Esophagus muscularis mucosa (tissue), 3 donors: ENCODE data around the gene PHACTR3.

Experiments used
- POLR2A ChIP-seq: fragments of 450-650 bp; IDR thresholded peaks from one replicate; pipeline ENCODE4 v1.6.1; 2017; ENCODE audit warnings: antibody characterized with exemption, moderate library complexity, mild to moderate bottlenecking, low read depth
- POLR2AphosphoS5 ChIP-seq, 2 donors: sonication (generic); formaldehyde crosslinking; IDR thresholded peaks; one replicate each; pipeline ENCODE4 v1.6.1; 2017; ENCODE audit warnings: antibody characterized with exemption in 2 of 2
- TF ChIP-seq, protein P1 (sequence below), 3 experiments: fragments of 200-600 bp in 2 of 3; fragments of 450-650 bp in 1 of 3; sonication (generic) in 2 of 3; IDR thresholded peaks; one replicate each; pipeline ENCODE4 v1.5.1; 2017 to 2019; ENCODE audit warnings: antibody characterized with exemption in 3 of 3, mild to moderate bottlenecking in 2 of 3, moderate library complexity in 1 of 3

DNA sequence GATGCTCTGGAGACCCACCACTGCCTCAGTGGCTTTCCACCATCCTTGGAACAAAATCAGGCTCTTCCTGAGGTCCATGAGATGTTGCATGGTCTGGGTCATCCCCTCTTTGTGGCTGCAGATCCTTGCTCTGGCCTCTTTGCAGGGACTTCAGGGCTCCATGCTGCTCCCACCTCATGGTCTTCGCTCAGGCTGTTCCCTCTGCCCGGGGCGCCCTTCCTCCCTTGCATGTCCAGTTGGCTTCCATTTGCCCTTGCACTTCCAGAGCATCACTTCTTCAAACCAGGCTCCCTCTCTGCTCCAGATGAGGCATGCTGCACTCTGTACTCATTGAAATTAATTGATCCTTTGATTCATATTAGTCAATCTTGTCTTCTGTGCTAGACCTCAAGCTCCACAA lies 4.4 kb upstream of the PHACTR3 start:
- TF ChIP-seq, protein P1, sequence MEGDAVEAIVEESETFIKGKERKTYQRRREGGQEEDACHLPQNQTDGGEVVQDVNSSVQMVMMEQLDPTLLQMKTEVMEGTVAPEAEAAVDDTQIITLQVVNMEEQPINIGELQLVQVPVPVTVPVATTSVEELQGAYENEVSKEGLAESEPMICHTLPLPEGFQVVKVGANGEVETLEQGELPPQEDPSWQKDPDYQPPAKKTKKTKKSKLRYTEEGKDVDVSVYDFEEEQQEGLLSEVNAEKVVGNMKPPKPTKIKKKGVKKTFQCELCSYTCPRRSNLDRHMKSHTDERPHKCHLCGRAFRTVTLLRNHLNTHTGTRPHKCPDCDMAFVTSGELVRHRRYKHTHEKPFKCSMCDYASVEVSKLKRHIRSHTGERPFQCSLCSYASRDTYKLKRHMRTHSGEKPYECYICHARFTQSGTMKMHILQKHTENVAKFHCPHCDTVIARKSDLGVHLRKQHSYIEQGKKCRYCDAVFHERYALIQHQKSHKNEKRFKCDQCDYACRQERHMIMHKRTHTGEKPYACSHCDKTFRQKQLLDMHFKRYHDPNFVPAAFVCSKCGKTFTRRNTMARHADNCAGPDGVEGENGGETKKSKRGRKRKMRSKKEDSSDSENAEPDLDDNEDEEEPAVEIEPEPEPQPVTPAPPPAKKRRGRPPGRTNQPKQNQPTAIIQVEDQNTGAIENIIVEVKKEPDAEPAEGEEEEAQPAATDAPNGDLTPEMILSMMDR (IDR thresholded peaks at IDR 0.05): no peak
- no peak for TF ChIP-seq POLR2A
- TF ChIP-seq POLR2AphosphoS5 (IDR thresholded peaks at IDR 0.05): no peak
